Caki2 (cell line): ENCODE measurements around the gene TRIO. TPM values are rescaled to one million over a fixed set of nuclear protein-coding genes. Genes with fewer than 3 reads are reported as not detected.

Experiments
- DNase-seq: peaks from one replicate; pipeline ENCODE4 v3.0.0-alpha.2; 2015; ENCODE audit warnings: low read depth
- in situ Hi-C: cut with HindIII; loops from 2 replicates; pipeline ENCODE4 v1.10.0; 2016; ENCODE audit warnings: low sequenced_read_pairs, low pct_unique_long_range_greater_than_20kb, mixed read lengths
- total RNA-seq: library from RNA; depleted of rRNA; stranded (reverse); fragments of >200 nt; shearing (Covaris generic); gene quantifications from 2 replicates; pipeline ENCODE4 v1.2.3, GENCODE V29; 2014; ENCODE audit warnings: low replicate concordance

Gene TRIO
- total RNA-seq, 1 experiment from 2014 or later, result 52.3 TPM

GRCh38 chr5:14243766-14244165 lies 100.6 kb downstream of the TRIO start:
- in situ Hi-C loops, result no loop called here
- DNase-seq, result no peak

- no peak for DNase-seq
- in situ Hi-C loops, result no loop called here
Measured at GRCh38 chr5:14244721-14245120, 101.6 kb downstream of the TRIO start.

GRCh38 chr5:14245132-14245925 lies 102.2 kb downstream of the TRIO start:
- DNase-seq, result no peak
- in situ Hi-C loops, result no loop called here

GRCh38 chr5:14246350-14247053 lies 103.4 kb downstream of the TRIO start:
- in situ Hi-C loops, result no loop called here
- DNase-seq, result no peak

GRCh38 chr5:14247054-14247386 lies 103.9 kb downstream of the TRIO start:
- in situ Hi-C loops, result no loop called here
- DNase-seq, result no peak

GRCh38 chr5:14249258-14250082 lies 106.3 kb downstream of the TRIO start:
- in situ Hi-C loops, result no loop called here
- DNase-seq, result no peak

DNA sequence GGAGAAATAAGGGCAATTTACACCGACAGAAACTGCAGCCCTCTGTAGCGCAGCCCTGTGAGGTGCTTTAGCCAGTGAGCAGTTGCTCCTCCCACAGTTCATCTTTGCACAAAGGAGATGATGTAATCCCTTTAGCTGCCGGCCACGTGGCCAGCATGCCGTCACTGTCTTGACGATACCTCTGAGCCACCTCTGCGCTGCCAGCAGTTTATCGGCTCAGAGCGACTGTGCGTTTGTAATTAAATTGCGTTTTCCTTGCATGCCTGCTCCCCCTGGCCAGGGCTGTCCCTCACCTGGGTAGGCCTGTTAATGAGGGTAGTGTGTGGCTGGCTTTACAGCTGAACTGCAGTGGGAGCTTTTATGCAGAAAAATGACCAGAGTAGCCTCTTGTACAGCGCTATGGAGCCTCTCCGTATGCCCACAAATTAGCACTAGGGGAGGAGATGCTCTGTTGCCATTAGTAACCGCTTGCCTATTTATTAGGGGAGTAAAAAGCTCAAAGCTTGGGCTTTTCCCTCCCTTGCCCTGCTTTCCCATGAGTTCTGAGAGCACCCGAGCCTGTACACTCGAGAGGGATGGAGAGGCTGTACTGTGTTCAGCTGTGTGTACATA lies 107.0 kb downstream of the TRIO start:
- in situ Hi-C loops, result no loop called here
- no peak for DNase-seq

GRCh38 chr5:14250748-14251701 lies 107.9 kb downstream of the TRIO start:
- in situ Hi-C loops, result no loop called here
- no peak for DNase-seq

GRCh38 chr5:14251733-14252132 lies 108.6 kb downstream of the TRIO start:
- in situ Hi-C loops, result no loop called here
- DNase-seq, result no peak

DNA sequence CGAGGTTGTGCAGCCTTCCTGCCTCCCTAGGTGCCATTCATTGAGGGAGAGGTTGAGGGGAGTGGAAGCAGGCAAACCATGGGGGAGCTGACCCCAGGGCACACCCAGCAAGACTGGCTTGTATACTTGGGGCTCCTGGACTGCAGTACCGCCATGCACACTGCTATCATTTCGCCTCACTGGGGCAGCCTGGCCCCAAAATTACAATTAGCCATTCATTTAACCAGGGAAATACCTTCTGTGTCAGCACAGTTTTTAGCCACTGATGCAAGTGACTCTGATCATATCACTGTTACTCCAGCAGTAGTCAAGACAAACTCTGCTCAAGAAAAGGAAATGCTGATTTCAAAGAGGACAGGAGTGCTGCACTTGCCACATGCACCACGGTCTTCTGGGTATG lies 109.7 kb downstream of the TRIO start:
- in situ Hi-C loops, result no loop called here
- no peak for DNase-seq

DNA sequence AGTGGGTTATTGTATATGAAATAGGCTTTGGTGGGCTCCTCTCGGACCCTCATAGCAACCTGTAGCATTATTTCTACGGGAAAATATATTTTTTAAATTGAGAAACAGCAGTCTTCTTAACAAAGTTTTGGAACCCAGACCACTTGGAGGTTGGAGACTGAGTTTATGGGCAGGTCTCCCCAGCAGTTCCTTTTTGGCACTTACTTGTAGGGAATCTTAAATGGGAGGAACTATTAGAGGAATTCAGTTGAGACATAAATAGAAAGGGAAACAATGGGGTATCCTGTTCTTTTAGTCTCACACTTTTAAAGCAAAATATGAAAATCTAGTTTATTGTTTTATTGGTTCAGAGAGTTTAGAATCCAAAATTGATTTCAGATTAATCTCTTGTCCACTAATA lies 111.5 kb downstream of the TRIO start:
- in situ Hi-C loops, result no loop called here

DNA sequence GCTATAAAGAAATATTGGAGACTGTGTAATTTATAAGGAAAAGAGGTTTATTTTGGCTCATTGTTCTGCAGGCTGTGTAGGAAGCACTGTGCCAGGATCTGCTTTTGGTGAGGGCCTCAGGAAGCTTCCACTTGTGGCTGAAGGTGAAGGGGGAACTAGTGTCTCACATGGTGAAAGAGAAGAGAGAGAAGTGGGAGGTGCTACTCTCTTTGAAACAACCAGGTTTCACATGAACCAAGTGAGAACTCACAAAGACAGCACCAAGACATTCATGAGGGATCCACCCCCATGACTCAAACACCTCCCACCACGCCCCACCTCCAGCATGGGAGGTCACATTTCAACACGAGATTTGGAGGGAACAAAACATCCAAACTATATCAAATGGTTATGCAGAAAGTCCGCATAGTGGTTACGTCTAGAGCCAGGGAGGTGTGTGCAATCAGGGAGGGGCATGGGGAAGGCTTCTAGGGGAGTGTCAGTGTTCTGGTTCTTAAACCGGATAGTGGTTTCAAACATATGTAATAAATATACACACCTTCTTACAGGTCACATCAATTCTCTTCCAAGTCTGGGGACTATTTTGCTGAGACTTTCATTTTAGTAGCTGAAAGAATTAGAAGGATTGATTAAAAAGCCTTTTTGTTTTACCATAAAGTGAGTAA lies 113.0 kb downstream of the TRIO start:
- DNase-seq, result peak; percentile 43
- in situ Hi-C loops, result no loop called here

More for the DNA sequence above, 111.5 kb downstream of the TRIO start:
- no peak for DNase-seq

- in situ Hi-C loops, result no loop called here
Measured at GRCh38 chr5:14256756-14257393, 113.7 kb downstream of the TRIO start.

GRCh38 chr5:14257995-14258403 lies 114.9 kb downstream of the TRIO start:
- DNase-seq, result no peak
- in situ Hi-C loops, result no loop called here

More at GRCh38 chr5:14256756-14257393, 113.7 kb downstream of the TRIO start:
- DNase-seq, result no peak

- in situ Hi-C loops, result no loop called here
- no peak for DNase-seq
Measured at GRCh38 chr5:14258840-14259239, 115.7 kb downstream of the TRIO start.

DNA sequence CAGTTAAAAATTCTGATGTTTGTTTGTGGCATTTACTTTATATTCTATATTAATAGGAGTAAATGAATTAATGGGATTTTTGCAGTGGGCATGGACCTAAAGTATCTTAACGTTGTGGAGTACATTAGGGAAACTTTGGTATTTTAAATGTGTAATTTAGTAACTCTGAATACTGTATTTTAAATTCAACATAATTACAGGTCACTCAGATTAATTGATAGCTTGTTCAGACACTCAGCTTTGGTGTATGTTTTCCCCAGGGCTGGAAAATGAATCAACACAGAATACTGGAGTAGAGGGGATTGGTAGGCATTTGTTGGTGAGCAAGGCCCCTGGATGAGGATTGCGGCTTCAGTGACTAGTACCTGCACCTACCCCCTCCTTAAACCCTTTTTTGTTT lies 117.5 kb downstream of the TRIO start:
- in situ Hi-C loops, result no loop called here
- no peak for DNase-seq

DNA sequence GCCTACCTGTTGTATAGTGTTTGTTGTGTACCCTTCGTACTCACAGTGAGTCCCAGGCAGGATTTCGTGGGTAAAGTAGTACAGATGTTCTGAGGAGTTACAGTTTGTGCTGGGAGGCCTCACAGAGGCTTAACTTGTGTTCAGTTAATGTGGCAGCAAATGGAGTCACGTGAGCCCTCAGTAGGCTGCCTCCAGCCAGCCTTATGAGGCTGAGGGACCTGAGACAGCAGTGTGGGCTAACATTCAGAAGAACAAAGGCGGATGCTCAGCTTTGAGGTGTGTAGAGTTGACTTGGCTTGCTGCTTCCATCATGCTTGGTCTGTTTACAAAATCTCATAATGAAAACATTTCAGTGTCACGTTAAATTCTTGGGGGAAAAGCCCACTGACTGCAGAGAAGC lies 118.1 kb downstream of the TRIO start:
- in situ Hi-C loops, result no loop called here
- no peak for DNase-seq
